H9 (cell line): Measurements from ENCODE around the gene RAB40C. TPM values are rescaled to one million over a fixed set of nuclear protein-coding genes. Genes with fewer than 3 reads are reported as not detected.

Experiments
- DNase-seq: peaks from one replicate; pipeline ENCODE4 v3.0.0-alpha.2; 2017
- H2AFZ ChIP-seq: one replicate; pipeline ENCODE4 v1.6.1; 2013; ENCODE audit warnings: mild to moderate bottlenecking, low read length, control low read depth, moderate library complexity
- H2AK5ac ChIP-seq: 2 replicates; pipeline ENCODE4 v1.6.1; 2013; ENCODE audit warnings: low read length, control low read depth, mixed read lengths; ENCODE audit not compliant: insufficient read length
- H2BK120ac ChIP-seq: one replicate; pipeline ENCODE4 v1.6.1; 2013; ENCODE audit warnings: low read depth, mild to moderate bottlenecking, low read length, control low read depth, inconsistent platforms; ENCODE audit not compliant: poor library complexity, severe bottlenecking
- H2BK12ac ChIP-seq: 2 replicates; pipeline ENCODE4 v1.6.1; 2013; ENCODE audit warnings: low read length, control low read depth, mixed read lengths, low read depth; ENCODE audit not compliant: insufficient read length
- H2BK15ac ChIP-seq: 2 replicates; pipeline ENCODE4 v1.6.1; 2013; ENCODE audit warnings: low read depth, low read length, control low read depth
- H2BK20ac ChIP-seq: one replicate; pipeline ENCODE4 v1.6.1; 2013; ENCODE audit warnings: low read depth, mild to moderate bottlenecking, low read length, control low read depth, inconsistent platforms; ENCODE audit not compliant: poor library complexity, severe bottlenecking
- H2BK5ac ChIP-seq: 2 replicates; pipeline ENCODE4 v1.6.1; 2013; ENCODE audit warnings: low read length, control low read depth, mixed read lengths; ENCODE audit not compliant: insufficient read length
- H3K14ac ChIP-seq: 2 replicates; pipeline ENCODE4 v1.6.1; 2013; ENCODE audit warnings: low read length, control low read depth; ENCODE audit not compliant: insufficient read depth
- H3K18ac ChIP-seq: 2 replicates; pipeline ENCODE4 v1.6.1; 2013; ENCODE audit warnings: low read depth, mild to moderate bottlenecking, mixed read lengths, low read length, control low read depth; ENCODE audit not compliant: insufficient read length
- H3K23ac ChIP-seq: 2 replicates; pipeline ENCODE4 v1.6.1; 2013; ENCODE audit warnings: low read length, control low read depth, mixed read lengths, low read depth; ENCODE audit not compliant: insufficient read length
- H3K23me2 ChIP-seq: 2 replicates; pipeline ENCODE4 v1.6.1; 2013; ENCODE audit warnings: low read depth, mild to moderate bottlenecking, mixed read lengths, low read length, control low read depth; ENCODE audit not compliant: insufficient read length, poor library complexity, severe bottlenecking
- H3K27ac ChIP-seq: 2 replicates; pipeline ENCODE4 v1.5.1; 2013; ENCODE audit warnings: low read length, control low read depth, mixed read lengths, low read depth; ENCODE audit not compliant: insufficient read length
- H3K27me3 ChIP-seq: 2 replicates; pipeline ENCODE4 v1.6.1; 2013; ENCODE audit warnings: low read length, control low read depth, inconsistent platforms; ENCODE audit not compliant: insufficient read depth
- H3K4ac ChIP-seq: 2 replicates; pipeline ENCODE4 v1.6.1; 2013; ENCODE audit warnings: low read depth, mild to moderate bottlenecking, control low read depth, inconsistent platforms, low read length, moderate library complexity
- H3K4me1 ChIP-seq: 2 replicates; pipeline ENCODE4 v1.6.1; 2013; ENCODE audit warnings: low read length, control low read depth, inconsistent platforms; ENCODE audit not compliant: insufficient read depth
- H3K4me2 ChIP-seq: 2 replicates; pipeline ENCODE4 v1.6.1; 2013; ENCODE audit warnings: low read length, control low read depth, mixed read lengths; ENCODE audit not compliant: insufficient read length, insufficient read depth
- H3K56ac ChIP-seq: 2 replicates; pipeline ENCODE4 v1.6.1; 2013; ENCODE audit warnings: low read depth, mild to moderate bottlenecking, mixed read lengths, low read length, control low read depth; ENCODE audit not compliant: insufficient read length
- H3K79me1 ChIP-seq: 2 replicates; pipeline ENCODE4 v1.6.1; 2013; ENCODE audit warnings: low read depth, mild to moderate bottlenecking, moderate library complexity, low read length, control low read depth, inconsistent platforms; ENCODE audit not compliant: insufficient read depth, poor library complexity, severe bottlenecking
- H3K79me2 ChIP-seq: 2 replicates; pipeline ENCODE4 v1.6.1; 2013; ENCODE audit warnings: low read length, control low read depth, inconsistent platforms; ENCODE audit not compliant: insufficient read depth
- H3K9ac ChIP-seq: 2 replicates; pipeline ENCODE4 v1.6.1; 2013; ENCODE audit warnings: low read length, control low read depth, mixed read lengths; ENCODE audit not compliant: insufficient read length; ENCODE audit errors: extremely low read depth
- H3K9me3 ChIP-seq: one replicate; pipeline ENCODE4 v1.6.1; 2013; ENCODE audit warnings: low read depth, low read length, inconsistent platforms; ENCODE audit not compliant: control insufficient read depth
- H3T11ph ChIP-seq: one replicate; pipeline ENCODE4 v1.6.1; 2013; ENCODE audit warnings: mild to moderate bottlenecking, low read length, control low read depth, inconsistent platforms
- H4K20me1 ChIP-seq: one replicate; pipeline ENCODE4 v1.6.1; 2013; ENCODE audit not compliant: control insufficient read depth, insufficient read length, insufficient read depth
- H4K5ac ChIP-seq: 2 replicates; pipeline ENCODE4 v1.6.1; 2013; ENCODE audit warnings: low read depth, mild to moderate bottlenecking, mixed read lengths, low read length, control low read depth; ENCODE audit not compliant: insufficient read length
- H4K8ac ChIP-seq: replicated peaks from 2 replicates; pipeline ENCODE4 v1.6.1; 2013; ENCODE audit warnings: low read length, control low read depth, mixed read lengths, low read depth; ENCODE audit not compliant: insufficient read length
- H4K91ac ChIP-seq: 2 replicates; pipeline ENCODE4 v1.6.1; 2013; ENCODE audit warnings: low read depth, mild to moderate bottlenecking, moderate library complexity, mixed read lengths, low read length, control low read depth; ENCODE audit not compliant: insufficient read length
- H3K27ac Mint-ChIP-seq, 3 experiments: 2 replicates in 2 of 3; 3 replicates in 1 of 3; pipeline ENCODE4 v1.8.0; 2020 to 2021; ENCODE audit warnings: mixed read lengths in 3 of 3, mild to moderate bottlenecking in 1 of 3, moderate library complexity in 1 of 3
- H3K27me3 Mint-ChIP-seq: 2 replicates; pipeline ENCODE4 v1.8.0; 2021; ENCODE audit warnings: low read depth, mild to moderate bottlenecking, moderate library complexity, mixed read lengths
- H3K36me3 Mint-ChIP-seq, 3 experiments: 2 replicates in 2 of 3; 3 replicates in 1 of 3; pipeline ENCODE4 v1.8.0; 2020 to 2021; ENCODE audit warnings: low read depth in 3 of 3, mixed read lengths in 3 of 3; ENCODE audit not compliant: insufficient read depth in 1 of 3
- H3K4me1 Mint-ChIP-seq, 2 experiments: 2 replicates each; pipeline ENCODE4 v1.8.0; 2020; ENCODE audit warnings: mixed read lengths in 2 of 2
- H3K4me3 Mint-ChIP-seq, 2 experiments: 2 replicates in 1 of 2; 3 replicates in 1 of 2; pipeline ENCODE4 v1.8.0; 2020 to 2021; ENCODE audit warnings: mild to moderate bottlenecking in 2 of 2, mixed read lengths in 2 of 2, moderate library complexity in 1 of 2
- H3K9me3 Mint-ChIP-seq, 2 experiments: 2 replicates in 1 of 2; 3 replicates in 1 of 2; pipeline ENCODE4 v1.8.0; 2020; ENCODE audit warnings: mild to moderate bottlenecking in 2 of 2, mixed read lengths in 2 of 2, moderate library complexity in 1 of 2
- WGBS: extraction: QIAGEN DNeasy Blood & Tissue Kit; methylation state at CpG from one replicate; pipeline ENCODE4 v1.1.7; 2013; ENCODE audit warnings: missing lambda C conversion rate, low lambda C conversion rate, mixed read lengths; ENCODE audit not compliant: insufficient read length; ENCODE audit errors: extremely low coverage; 5-methylcytosine and 5-hydroxymethylcytosine counted together
- total RNA-seq: library from RNA; stranded (reverse); gene quantifications from 2 replicates; pipeline ENCODE4 v1.2.1, GENCODE V29; 2021
- TF ChIP-seq, protein P1 (sequence below): fragments of 200-600 bp; sonication (generic); conservative IDR thresholded peaks from 3 replicates; pipeline ENCODE4 v1.8.0; 2021; ENCODE audit warnings: antibody characterized with exemption, mild to moderate bottlenecking

RAB40C gene
- total RNA-seq, 1 experiment from 2014 or later, result 19.1 TPM

DNA sequence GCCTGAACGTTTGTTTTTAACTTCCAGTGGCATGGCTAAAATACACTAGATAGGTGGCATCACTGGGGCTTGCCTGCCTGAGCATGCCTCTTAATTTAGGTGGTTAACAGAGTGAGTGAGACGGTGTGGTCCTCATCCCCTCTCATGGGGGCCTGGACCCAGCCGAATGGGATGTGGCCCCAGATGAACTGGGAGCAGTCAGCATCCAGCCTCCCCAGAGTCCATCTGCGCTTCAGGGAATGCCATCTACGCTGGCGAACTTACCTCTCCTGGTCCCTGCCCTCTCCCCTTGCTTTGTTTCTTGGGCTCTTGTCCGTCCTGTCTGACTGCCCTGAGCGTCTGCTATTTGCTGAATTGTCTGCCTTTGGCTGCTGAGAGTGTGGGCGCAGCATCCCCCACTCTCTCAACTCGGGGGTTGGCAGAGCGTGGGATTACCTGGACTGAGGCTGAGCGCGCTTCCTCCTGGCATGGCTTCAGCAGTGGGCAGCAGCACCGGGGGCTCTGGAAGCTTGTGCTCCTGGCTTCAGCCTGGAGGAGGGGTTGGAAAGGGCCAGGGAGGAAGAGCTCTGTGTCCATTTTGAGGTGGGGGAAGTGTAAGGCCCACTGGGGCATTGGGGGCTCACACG, 2.1 kb downstream of the RAB40C start:
- Histone ChIP-seq H3K14ac (no peak overlapping the region), H2BK20ac (no peak overlapping the region), H2BK5ac (no peak overlapping the region), H3K79me2 (no peaks in the 10 kb centered on the region; the same call in 1 of the 2 replicates), H3K23ac (no peak overlapping the region), H4K91ac (no peak overlapping the region), H2BK15ac (no peak overlapping the region), H3K9ac (no peak overlapping the region), H3K4ac (no peak overlapping the region), H3K56ac (no peak overlapping the region), H3K18ac (no peak overlapping the region), H3T11ph (no peak overlapping the region), H4K5ac (no peak overlapping the region), H4K20me1 (no peaks in the 10 kb centered on the region), H2BK12ac (no peak overlapping the region), H3K4me1 (no peaks in the 10 kb centered on the region), H4K8ac (no peak overlapping the region), H3K27ac (no peak overlapping the region), H2AK5ac (no peak overlapping the region), H3K9me3 (no peaks in the 10 kb centered on the region), H2BK120ac (no peak overlapping the region), H3K23me2 (peaks cover 5% of the 10 kb centered on the region), H3K79me1 (peaks cover 3% of the 10 kb centered on the region), H3K4me2 (no peak overlapping the region), H2AFZ (no peak overlapping the region), H3K27me3 (no peaks in the 10 kb centered on the region; the same call in 1 of the 2 replicates)
- TF ChIP-seq, protein P1, sequence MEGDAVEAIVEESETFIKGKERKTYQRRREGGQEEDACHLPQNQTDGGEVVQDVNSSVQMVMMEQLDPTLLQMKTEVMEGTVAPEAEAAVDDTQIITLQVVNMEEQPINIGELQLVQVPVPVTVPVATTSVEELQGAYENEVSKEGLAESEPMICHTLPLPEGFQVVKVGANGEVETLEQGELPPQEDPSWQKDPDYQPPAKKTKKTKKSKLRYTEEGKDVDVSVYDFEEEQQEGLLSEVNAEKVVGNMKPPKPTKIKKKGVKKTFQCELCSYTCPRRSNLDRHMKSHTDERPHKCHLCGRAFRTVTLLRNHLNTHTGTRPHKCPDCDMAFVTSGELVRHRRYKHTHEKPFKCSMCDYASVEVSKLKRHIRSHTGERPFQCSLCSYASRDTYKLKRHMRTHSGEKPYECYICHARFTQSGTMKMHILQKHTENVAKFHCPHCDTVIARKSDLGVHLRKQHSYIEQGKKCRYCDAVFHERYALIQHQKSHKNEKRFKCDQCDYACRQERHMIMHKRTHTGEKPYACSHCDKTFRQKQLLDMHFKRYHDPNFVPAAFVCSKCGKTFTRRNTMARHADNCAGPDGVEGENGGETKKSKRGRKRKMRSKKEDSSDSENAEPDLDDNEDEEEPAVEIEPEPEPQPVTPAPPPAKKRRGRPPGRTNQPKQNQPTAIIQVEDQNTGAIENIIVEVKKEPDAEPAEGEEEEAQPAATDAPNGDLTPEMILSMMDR, result no peak
- H3K4me1 Mint-ChIP-seq, result peaks cover 12 to 20% of the 10 kb centered on the region in 2 experiments
- DNase-seq, result no peak
- peaks cover 4 to 16% (median 15%) of the 10 kb centered on the region in 3 experiments; a peak in 6 of 7 replicates for H3K36me3 Mint-ChIP-seq
- 0 out of 5 replicates have a peak, but pooled peaks cover 0 to 3% of the 10 kb centered on the region in 2 experiments for H3K9me3 Mint-ChIP-seq
- no CpG with 5 or more reads among the region's 15 CpGs for WGBS
- H3K27me3 Mint-ChIP-seq, result peaks cover 38% of the 10 kb centered on the region
- H3K4me3 Mint-ChIP-seq, result peak overlapping the region; percentile 15 to 86; a peak in 4 of 5 replicates
- no peak overlapping the region for H3K27ac Mint-ChIP-seq
